WTC11 (cell line): ENCODE data around the gene DLGAP4. TPM values are rescaled to one million over a fixed set of nuclear protein-coding genes. Genes with fewer than 3 reads are reported as not detected.

Experiments used
- ATAC-seq: fragments of 200-7000 bp; cut with Tn5 transposase; 2 replicates; pipeline ENCODE4 v1.10.0; 2021; ENCODE audit warnings: mild to moderate bottlenecking, moderate library complexity
- CTCF ChIA-PET: fragments of 300-600 bp; sonication (Branson Sonifier 250); formaldehyde crosslinking; loops from one replicate; lab custom pipeline; 2021; ENCODE audit warnings: antibody characterized with exemption; lab: Charles Lee
- POLR2A ChIA-PET: fragments of 350-600 bp; sonication (Branson Sonifier 250); formaldehyde crosslinking; loops from one replicate; lab custom pipeline; 2021; ENCODE audit warnings: antibody characterized with exemption; lab: Charles Lee
- DNase-seq: peaks from one replicate; pipeline ENCODE4 v3.0.0; 2021; ENCODE audit warnings: low spot score
- H3K27ac Mint-ChIP-seq: 2 replicates; pipeline ENCODE4 v1.8.0; 2021; ENCODE audit warnings: mixed read lengths
- H3K27me3 Mint-ChIP-seq: 2 replicates; pipeline ENCODE4 v1.8.0; 2021; ENCODE audit warnings: low read depth, mild to moderate bottlenecking, moderate library complexity, mixed read lengths
- H3K36me3 Mint-ChIP-seq: 2 replicates; pipeline ENCODE4 v1.8.0; 2021; ENCODE audit warnings: mixed read lengths
- H3K4me1 Mint-ChIP-seq: 2 replicates; pipeline ENCODE4 v1.8.0; 2022; ENCODE audit warnings: mixed read lengths
- H3K4me3 Mint-ChIP-seq: 2 replicates; pipeline ENCODE4 v1.8.0; 2021; ENCODE audit warnings: mild to moderate bottlenecking, moderate library complexity, mixed read lengths
- H3K9me3 Mint-ChIP-seq: 2 replicates; pipeline ENCODE4 v1.8.0; 2021; ENCODE audit warnings: mixed read lengths
- ATF1 ChIP-seq: sonication (generic); formaldehyde crosslinking; IDR thresholded peaks from 2 replicates; pipeline ENCODE4 v1.8.1; 2023; ENCODE audit warnings: mild to moderate bottlenecking, moderate library complexity, missing genetic modification reagents
- CREB1 ChIP-seq: sonication (generic); formaldehyde crosslinking; IDR thresholded peaks from 2 replicates; pipeline ENCODE4 v1.8.0; 2023; ENCODE audit warnings: mild to moderate bottlenecking, missing genetic modification reagents
- CREM ChIP-seq: sonication (generic); formaldehyde crosslinking; IDR thresholded peaks from 2 replicates; pipeline ENCODE4 v1.8.1; 2022; ENCODE audit warnings: mild to moderate bottlenecking, missing genetic modification reagents, moderate library complexity
- EMX1 ChIP-seq: fragments of 250-450 bp; sonication (Bioruptor Pico); IDR thresholded peaks from 2 replicates; pipeline ENCODE4 v1.8.0; 2021; ENCODE audit warnings: mild to moderate bottlenecking
- ESRRA ChIP-seq: sonication (generic); formaldehyde crosslinking; IDR thresholded peaks from 2 replicates; pipeline ENCODE4 v1.8.1; 2022; ENCODE audit warnings: mild to moderate bottlenecking, missing genetic modification reagents, borderline replicate concordance
- KAT7 ChIP-seq: sonication (generic); formaldehyde crosslinking; IDR thresholded peaks from 2 replicates; pipeline ENCODE4 v1.8.1; 2023; ENCODE audit warnings: missing genetic modification reagents, mild to moderate bottlenecking, borderline replicate concordance
- NFATC4 ChIP-seq: fragments of 250-450 bp; sonication (Bioruptor Pico); IDR thresholded peaks from 2 replicates; pipeline ENCODE4 v1.9.0; 2021; ENCODE audit warnings: mild to moderate bottlenecking
- OVOL2 ChIP-seq: fragments of 250-450 bp; sonication (Bioruptor Pico); IDR thresholded peaks from 2 replicates; pipeline ENCODE4 v1.9.0; 2021; ENCODE audit warnings: mild to moderate bottlenecking, borderline replicate concordance
- TEAD4 ChIP-seq: sonication (generic); formaldehyde crosslinking; IDR thresholded peaks from 2 replicates; pipeline ENCODE4 v1.8.0; 2022; ENCODE audit warnings: mild to moderate bottlenecking, missing genetic modification reagents
- ZNF219 ChIP-seq: sonication (generic); formaldehyde crosslinking; IDR thresholded peaks from 2 replicates; pipeline ENCODE4 v1.8.0; 2023; ENCODE audit warnings: missing genetic modification reagents, mild to moderate bottlenecking, borderline replicate concordance
- ZNF263 ChIP-seq: sonication (generic); formaldehyde crosslinking; IDR thresholded peaks from 2 replicates; pipeline ENCODE4 v1.8.1; 2022; ENCODE audit warnings: low read depth, mild to moderate bottlenecking, moderate library complexity, missing genetic modification reagents
- ZNF317 ChIP-seq: sonication (generic); formaldehyde crosslinking; IDR thresholded peaks from 2 replicates; pipeline ENCODE4 v1.8.1; 2023; ENCODE audit warnings: low read depth, mild to moderate bottlenecking, moderate library complexity, missing genetic modification reagents, borderline replicate concordance
- ZNF416 ChIP-seq: fragments of 250-450 bp; sonication (Bioruptor Pico); IDR thresholded peaks from 2 replicates; pipeline ENCODE4 v1.9.0; 2021; ENCODE audit warnings: mild to moderate bottlenecking, inconsistent platforms
- ZNF671 ChIP-seq: fragments of 250-450 bp; sonication (Bioruptor Pico); IDR thresholded peaks from 2 replicates; pipeline ENCODE4 v1.8.0; 2021; ENCODE audit warnings: mild to moderate bottlenecking
- total RNA-seq: library from RNA; stranded (reverse); gene quantifications from 3 replicates; pipeline ENCODE4 v1.2.3, GENCODE V29; 2021
- TF ChIP-seq, protein P1 (sequence below): sonication (generic); formaldehyde crosslinking; IDR thresholded peaks from 2 replicates; pipeline ENCODE4 v1.8.1; 2023; ENCODE audit warnings: mild to moderate bottlenecking, missing genetic modification reagents
- TF ChIP-seq, protein P2 (sequence below): sonication (generic); formaldehyde crosslinking; IDR thresholded peaks from 2 replicates; pipeline ENCODE4 v1.8.1; 2023; ENCODE audit warnings: mild to moderate bottlenecking, missing genetic modification reagents, moderate library complexity
- TF ChIP-seq, protein P3 (sequence below): fragments of 250-450 bp; sonication (Bioruptor Pico); IDR thresholded peaks from 2 replicates; pipeline ENCODE4 v2.1.2; 2022; ENCODE audit warnings: mild to moderate bottlenecking, moderate library complexity
- TF ChIP-seq, protein P4 (sequence below): sonication (generic); formaldehyde crosslinking; IDR thresholded peaks from 2 replicates; pipeline ENCODE4 v1.8.1; 2023; ENCODE audit warnings: mild to moderate bottlenecking, missing genetic modification reagents, borderline replicate concordance
- TF ChIP-seq, protein P5 (sequence below): sonication (generic); formaldehyde crosslinking; IDR thresholded peaks from 2 replicates; pipeline ENCODE4 v1.8.1; 2022; ENCODE audit warnings: low read depth, missing genetic modification reagents, borderline replicate concordance
- TF ChIP-seq, protein P6 (sequence below): fragments of 250-450 bp; sonication (Bioruptor Pico); IDR thresholded peaks from 2 replicates; pipeline ENCODE4 v1.9.0; 2021; ENCODE audit warnings: mild to moderate bottlenecking

DLGAP4 gene
- total RNA-seq, 1 experiment from 2014 or later: 52.6 TPM

DNA sequence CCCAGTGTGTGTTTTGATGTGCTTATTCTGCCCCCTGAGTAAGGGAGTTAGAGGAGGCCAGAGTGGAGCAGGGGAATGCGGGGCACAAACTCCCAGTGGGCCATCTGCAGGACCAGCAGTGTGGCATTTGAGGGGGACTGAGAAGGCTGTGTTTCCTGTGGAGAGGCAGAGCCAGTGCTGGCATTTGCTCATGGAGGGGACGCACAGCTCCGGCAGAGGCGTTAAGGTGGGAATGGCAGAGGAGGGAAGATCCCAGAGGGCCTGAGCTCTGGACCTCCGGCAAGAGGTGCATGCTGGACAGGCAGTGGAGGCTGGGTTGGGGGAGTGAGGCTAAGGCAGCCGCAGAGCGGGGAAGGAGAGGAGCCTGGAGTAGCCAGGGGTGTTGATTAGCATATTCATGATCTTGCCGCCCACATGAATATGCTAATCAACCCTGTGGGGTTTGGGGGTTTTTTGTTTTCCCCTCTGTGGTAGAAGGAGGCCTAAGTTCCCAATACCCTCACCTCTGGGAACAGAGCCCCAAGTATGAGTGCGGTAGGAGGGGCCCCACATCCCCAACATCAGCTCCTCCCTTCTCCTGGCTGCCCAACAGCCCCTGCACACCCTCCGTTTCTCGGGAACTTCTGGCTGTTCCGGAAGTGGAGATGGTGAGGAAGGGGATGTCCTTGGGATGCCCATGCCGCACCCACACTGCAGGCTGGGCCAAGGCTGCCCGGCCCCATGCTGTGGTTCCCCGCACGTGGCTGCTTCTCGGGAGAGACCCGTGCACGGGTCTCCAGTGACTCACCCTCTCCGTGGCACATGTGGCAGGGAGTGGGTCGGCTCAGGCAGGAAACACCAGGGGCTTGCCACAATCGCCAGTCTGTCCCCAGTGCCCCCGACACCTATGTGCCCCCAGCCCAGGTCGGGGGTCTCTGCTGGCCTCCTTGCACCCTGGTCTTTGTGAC lies 33.8 kb downstream of the DLGAP4 start:
- TF ChIP-seq CREM (CRISPR knock-in tag): no peak
- TF ChIP-seq ZNF671 (CRISPR knock-in tag): no peak
- TF ChIP-seq, protein P1, sequence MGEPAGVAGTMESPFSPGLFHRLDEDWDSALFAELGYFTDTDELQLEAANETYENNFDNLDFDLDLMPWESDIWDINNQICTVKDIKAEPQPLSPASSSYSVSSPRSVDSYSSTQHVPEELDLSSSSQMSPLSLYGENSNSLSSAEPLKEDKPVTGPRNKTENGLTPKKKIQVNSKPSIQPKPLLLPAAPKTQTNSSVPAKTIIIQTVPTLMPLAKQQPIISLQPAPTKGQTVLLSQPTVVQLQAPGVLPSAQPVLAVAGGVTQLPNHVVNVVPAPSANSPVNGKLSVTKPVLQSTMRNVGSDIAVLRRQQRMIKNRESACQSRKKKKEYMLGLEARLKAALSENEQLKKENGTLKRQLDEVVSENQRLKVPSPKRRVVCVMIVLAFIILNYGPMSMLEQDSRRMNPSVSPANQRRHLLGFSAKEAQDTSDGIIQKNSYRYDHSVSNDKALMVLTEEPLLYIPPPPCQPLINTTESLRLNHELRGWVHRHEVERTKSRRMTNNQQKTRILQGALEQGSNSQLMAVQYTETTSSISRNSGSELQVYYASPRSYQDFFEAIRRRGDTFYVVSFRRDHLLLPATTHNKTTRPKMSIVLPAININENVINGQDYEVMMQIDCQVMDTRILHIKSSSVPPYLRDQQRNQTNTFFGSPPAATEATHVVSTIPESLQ (CRISPR knock-in tag): no peak
- TF ChIP-seq, protein P2, sequence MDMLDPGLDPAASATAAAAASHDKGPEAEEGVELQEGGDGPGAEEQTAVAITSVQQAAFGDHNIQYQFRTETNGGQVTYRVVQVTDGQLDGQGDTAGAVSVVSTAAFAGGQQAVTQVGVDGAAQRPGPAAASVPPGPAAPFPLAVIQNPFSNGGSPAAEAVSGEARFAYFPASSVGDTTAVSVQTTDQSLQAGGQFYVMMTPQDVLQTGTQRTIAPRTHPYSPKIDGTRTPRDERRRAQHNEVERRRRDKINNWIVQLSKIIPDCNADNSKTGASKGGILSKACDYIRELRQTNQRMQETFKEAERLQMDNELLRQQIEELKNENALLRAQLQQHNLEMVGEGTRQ (CRISPR knock-in tag): no peak
- no peak for TF ChIP-seq CREB1 (CRISPR knock-in tag)
- no peak for TF ChIP-seq ZNF416 (CRISPR knock-in tag)
- TF ChIP-seq, protein P3, sequence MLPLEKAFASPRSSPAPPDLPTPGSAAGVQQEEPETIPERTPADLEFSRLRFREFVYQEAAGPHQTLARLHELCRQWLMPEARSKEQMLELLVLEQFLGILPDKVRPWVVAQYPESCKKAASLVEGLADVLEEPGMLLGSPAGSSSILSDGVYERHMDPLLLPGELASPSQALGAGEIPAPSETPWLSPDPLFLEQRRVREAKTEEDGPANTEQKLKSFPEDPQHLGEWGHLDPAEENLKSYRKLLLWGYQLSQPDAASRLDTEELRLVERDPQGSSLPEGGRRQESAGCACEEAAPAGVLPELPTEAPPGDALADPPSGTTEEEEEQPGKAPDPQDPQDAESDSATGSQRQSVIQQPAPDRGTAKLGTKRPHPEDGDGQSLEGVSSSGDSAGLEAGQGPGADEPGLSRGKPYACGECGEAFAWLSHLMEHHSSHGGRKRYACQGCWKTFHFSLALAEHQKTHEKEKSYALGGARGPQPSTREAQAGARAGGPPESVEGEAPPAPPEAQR: no peak
- no peak for TF ChIP-seq ZNF219 (CRISPR knock-in tag)
- TF ChIP-seq ZNF263 (CRISPR knock-in tag): no peak
- no peak for TF ChIP-seq ATF1 (CRISPR knock-in tag)
- no peak for TF ChIP-seq ZNF317 (CRISPR knock-in tag)
- no peak for TF ChIP-seq KAT7 (CRISPR knock-in tag)
- TF ChIP-seq TEAD4: no peak
- TF ChIP-seq OVOL2: no peak
- TF ChIP-seq, protein P4, sequence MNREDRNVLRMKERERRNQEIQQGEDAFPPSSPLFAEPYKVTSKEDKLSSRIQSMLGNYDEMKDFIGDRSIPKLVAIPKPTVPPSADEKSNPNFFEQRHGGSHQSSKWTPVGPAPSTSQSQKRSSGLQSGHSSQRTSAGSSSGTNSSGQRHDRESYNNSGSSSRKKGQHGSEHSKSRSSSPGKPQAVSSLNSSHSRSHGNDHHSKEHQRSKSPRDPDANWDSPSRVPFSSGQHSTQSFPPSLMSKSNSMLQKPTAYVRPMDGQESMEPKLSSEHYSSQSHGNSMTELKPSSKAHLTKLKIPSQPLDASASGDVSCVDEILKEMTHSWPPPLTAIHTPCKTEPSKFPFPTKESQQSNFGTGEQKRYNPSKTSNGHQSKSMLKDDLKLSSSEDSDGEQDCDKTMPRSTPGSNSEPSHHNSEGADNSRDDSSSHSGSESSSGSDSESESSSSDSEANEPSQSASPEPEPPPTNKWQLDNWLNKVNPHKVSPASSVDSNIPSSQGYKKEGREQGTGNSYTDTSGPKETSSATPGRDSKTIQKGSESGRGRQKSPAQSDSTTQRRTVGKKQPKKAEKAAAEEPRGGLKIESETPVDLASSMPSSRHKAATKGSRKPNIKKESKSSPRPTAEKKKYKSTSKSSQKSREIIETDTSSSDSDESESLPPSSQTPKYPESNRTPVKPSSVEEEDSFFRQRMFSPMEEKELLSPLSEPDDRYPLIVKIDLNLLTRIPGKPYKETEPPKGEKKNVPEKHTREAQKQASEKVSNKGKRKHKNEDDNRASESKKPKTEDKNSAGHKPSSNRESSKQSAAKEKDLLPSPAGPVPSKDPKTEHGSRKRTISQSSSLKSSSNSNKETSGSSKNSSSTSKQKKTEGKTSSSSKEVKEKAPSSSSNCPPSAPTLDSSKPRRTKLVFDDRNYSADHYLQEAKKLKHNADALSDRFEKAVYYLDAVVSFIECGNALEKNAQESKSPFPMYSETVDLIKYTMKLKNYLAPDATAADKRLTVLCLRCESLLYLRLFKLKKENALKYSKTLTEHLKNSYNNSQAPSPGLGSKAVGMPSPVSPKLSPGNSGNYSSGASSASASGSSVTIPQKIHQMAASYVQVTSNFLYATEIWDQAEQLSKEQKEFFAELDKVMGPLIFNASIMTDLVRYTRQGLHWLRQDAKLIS (CRISPR knock-in tag): no peak
- TF ChIP-seq, protein P5, sequence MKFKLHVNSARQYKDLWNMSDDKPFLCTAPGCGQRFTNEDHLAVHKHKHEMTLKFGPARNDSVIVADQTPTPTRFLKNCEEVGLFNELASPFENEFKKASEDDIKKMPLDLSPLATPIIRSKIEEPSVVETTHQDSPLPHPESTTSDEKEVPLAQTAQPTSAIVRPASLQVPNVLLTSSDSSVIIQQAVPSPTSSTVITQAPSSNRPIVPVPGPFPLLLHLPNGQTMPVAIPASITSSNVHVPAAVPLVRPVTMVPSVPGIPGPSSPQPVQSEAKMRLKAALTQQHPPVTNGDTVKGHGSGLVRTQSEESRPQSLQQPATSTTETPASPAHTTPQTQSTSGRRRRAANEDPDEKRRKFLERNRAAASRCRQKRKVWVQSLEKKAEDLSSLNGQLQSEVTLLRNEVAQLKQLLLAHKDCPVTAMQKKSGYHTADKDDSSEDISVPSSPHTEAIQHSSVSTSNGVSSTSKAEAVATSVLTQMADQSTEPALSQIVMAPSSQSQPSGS (CRISPR knock-in tag): no peak
- no peak for TF ChIP-seq EMX1 (CRISPR knock-in tag)
- no peak for TF ChIP-seq NFATC4 (CRISPR knock-in tag)
- TF ChIP-seq ESRRA (CRISPR knock-in tag): no peak
- TF ChIP-seq, protein P6, sequence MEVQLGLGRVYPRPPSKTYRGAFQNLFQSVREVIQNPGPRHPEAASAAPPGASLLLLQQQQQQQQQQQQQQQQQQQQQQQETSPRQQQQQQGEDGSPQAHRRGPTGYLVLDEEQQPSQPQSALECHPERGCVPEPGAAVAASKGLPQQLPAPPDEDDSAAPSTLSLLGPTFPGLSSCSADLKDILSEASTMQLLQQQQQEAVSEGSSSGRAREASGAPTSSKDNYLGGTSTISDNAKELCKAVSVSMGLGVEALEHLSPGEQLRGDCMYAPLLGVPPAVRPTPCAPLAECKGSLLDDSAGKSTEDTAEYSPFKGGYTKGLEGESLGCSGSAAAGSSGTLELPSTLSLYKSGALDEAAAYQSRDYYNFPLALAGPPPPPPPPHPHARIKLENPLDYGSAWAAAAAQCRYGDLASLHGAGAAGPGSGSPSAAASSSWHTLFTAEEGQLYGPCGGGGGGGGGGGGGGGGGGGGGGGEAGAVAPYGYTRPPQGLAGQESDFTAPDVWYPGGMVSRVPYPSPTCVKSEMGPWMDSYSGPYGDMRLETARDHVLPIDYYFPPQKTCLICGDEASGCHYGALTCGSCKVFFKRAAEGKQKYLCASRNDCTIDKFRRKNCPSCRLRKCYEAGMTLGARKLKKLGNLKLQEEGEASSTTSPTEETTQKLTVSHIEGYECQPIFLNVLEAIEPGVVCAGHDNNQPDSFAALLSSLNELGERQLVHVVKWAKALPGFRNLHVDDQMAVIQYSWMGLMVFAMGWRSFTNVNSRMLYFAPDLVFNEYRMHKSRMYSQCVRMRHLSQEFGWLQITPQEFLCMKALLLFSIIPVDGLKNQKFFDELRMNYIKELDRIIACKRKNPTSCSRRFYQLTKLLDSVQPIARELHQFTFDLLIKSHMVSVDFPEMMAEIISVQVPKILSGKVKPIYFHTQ (CRISPR knock-in tag): no peak
- ATAC-seq: peak; percentile 72
- Mint-ChIP-seq H3K36me3 (no peaks in the 10 kb centered on the region), H3K9me3 (no peaks in the 10 kb centered on the region), H3K27ac (no peak overlapping the region), H3K4me3 (no peak overlapping the region), H3K4me1 (peaks cover 32% of the 10 kb centered on the region), H3K27me3 (peaks cover 17% of the 10 kb centered on the region)
- POLR2A ChIA-PET: no interaction called here
- CTCF ChIA-PET: interaction anchor here (0.7 to 3.5 kb wide), 2 partner anchors 60 to 137 kb away, joined by 3 to 10 read pairs; no protein-coding TSS in a partner anchor
- DNase-seq: peak; percentile 48
